Left ventricle myocardium inferior (tissue), 1 donor: ENCODE measurements around the gene WDR27. TPM values are rescaled to one million over a fixed set of nuclear protein-coding genes. Genes with fewer than 3 reads are reported as not detected.
A peak's percentile ranks its signal among the peaks of the same experiment; 100 is the strongest.
"Not testable (repeated sequence)": the region's sequence is repeated elsewhere in the genome, so short reads cannot be mapped to it uniquely, and the experiment has no call there.

Experiments
- DNase-seq: peaks from one replicate; pipeline ENCODE4 v3.0.0-alpha.2; 2020
- H3K27ac ChIP-seq: fragments of 200-600 bp; replicated peaks from 2 replicates; pipeline ENCODE4 v1.8.0; 2021
- H3K27me3 ChIP-seq: fragments of 200-600 bp; 2 replicates; pipeline ENCODE4 v1.8.0; 2021; ENCODE audit warnings: low read depth
- H3K36me3 ChIP-seq: fragments of 200-600 bp; 2 replicates; pipeline ENCODE4 v1.8.0; 2021
- H3K4me1 ChIP-seq: fragments of 200-600 bp; 2 replicates; pipeline ENCODE4 v1.8.0; 2021
- H3K4me3 ChIP-seq: fragments of 200-600 bp; 2 replicates; pipeline ENCODE4 v1.8.0; 2021; ENCODE audit warnings: mild to moderate bottlenecking, moderate library complexity
- H3K9me3 ChIP-seq: fragments of 200-600 bp; replicated peaks from 2 replicates; pipeline ENCODE4 v1.8.0; 2021
- intact Hi-C: fragments of 100-400 bp; cut with micrococcal nuclease; formaldehyde crosslinking; loops from one replicate; pipeline ENCODE4 v1.11.0; 2022
- total RNA-seq: library from RNA; stranded (reverse); fragmentation: NEBNext Ultra II Directional; extraction: Animal tissue kit (Norgen Biotek cat#: 25700); gene quantifications from one replicate; pipeline ENCODE4 v1.2.1, GENCODE V29; 2021
- TF ChIP-seq, protein P1 (sequence below): fragments of 200-600 bp; IDR thresholded peaks from 2 replicates; pipeline ENCODE4 v1.8.0; 2021; ENCODE audit warnings: antibody characterized with exemption, mild to moderate bottlenecking, borderline replicate concordance
- donor health status: DM: no; HTN: yes; CAD: no; lungs with severe emphysema.

WDR27 gene
- total RNA-seq, 1 donor from 2014 or later, result 9.1 TPM

DNA sequence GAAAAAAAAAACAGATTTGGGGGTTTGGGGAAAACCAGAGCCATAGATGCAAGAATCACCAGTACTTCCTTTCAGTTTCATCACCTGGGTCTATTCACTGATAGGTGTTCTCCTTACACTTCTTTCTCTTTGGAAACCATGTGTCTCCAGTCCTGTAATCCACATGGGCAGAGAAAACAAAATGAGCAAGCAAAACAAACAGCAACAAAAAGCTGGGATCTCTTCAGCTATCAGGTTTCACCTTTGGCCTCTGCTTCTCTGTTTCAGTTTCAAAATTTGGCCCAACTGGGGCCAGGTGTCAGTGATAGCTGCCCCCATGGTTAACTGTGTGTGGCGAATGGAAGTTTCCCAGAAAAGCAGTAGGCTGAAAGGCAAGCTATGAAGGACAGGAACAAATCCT is 228.2 kb downstream of the WDR27 start:
- Histone ChIP-seq H3K9me3 (peaks cover 67% of the 10 kb centered on the region), H3K36me3 (no peaks in the 10 kb centered on the region), H3K27ac (peak overlapping the region; percentile 9), H3K4me1 (peaks cover 12% of the 10 kb centered on the region), H3K4me3 (no peak overlapping the region), H3K27me3 (no peaks in the 10 kb centered on the region)
- intact Hi-C loops, result no loop called here
- TF ChIP-seq, protein P1, sequence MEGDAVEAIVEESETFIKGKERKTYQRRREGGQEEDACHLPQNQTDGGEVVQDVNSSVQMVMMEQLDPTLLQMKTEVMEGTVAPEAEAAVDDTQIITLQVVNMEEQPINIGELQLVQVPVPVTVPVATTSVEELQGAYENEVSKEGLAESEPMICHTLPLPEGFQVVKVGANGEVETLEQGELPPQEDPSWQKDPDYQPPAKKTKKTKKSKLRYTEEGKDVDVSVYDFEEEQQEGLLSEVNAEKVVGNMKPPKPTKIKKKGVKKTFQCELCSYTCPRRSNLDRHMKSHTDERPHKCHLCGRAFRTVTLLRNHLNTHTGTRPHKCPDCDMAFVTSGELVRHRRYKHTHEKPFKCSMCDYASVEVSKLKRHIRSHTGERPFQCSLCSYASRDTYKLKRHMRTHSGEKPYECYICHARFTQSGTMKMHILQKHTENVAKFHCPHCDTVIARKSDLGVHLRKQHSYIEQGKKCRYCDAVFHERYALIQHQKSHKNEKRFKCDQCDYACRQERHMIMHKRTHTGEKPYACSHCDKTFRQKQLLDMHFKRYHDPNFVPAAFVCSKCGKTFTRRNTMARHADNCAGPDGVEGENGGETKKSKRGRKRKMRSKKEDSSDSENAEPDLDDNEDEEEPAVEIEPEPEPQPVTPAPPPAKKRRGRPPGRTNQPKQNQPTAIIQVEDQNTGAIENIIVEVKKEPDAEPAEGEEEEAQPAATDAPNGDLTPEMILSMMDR, result no peak
- DNase-seq, result no peak

- DNase-seq, result no peak
- H3K27ac ChIP-seq, result peak overlapping the region; percentile 9
- H3K27me3 ChIP-seq, result no peaks in the 10 kb centered on the region
- H3K36me3 ChIP-seq, result no peaks in the 10 kb centered on the region
- TF ChIP-seq, protein P1, result no peak
- intact Hi-C loops, result no loop called here
- H3K4me3 ChIP-seq, result no peak overlapping the region
- peaks cover 12% of the 10 kb centered on the region for H3K4me1 ChIP-seq
- H3K9me3 ChIP-seq, result peaks cover 75% of the 10 kb centered on the region
Observed at GRCh38 chr6:169472786-169473416, 228.9 kb downstream of the WDR27 start.

DNA sequence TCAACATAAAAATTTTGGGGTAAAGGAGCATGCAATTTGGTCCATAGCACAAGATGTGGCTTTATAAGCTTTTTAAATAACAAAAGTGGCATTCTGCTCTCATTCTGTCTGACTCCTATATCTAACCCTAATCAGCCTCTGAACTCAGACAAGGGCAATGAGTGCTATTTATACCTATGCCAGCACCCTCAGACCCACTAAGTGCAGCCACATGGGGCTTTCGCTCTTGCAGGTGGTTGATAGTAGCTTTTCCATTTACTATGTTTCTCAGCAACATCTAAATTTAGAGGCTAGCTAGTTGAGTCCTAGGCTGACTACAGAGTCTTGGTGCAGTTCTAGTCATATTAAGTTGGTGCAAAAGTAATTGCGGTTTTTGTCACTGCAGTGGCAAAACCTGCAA is 231.0 kb downstream of the WDR27 start:
- no peak for DNase-seq
- H3K27me3 ChIP-seq, result no peaks in the 10 kb centered on the region
- no peak overlapping the region for H3K4me3 ChIP-seq
- peaks cover 72% of the 10 kb centered on the region for H3K9me3 ChIP-seq
- intact Hi-C loops, result no loop called here
- peaks cover 12% of the 10 kb centered on the region for H3K4me1 ChIP-seq
- no peaks in the 10 kb centered on the region for H3K36me3 ChIP-seq
- H3K27ac ChIP-seq, result no peak overlapping the region
- TF ChIP-seq, protein P1, result no peak

GRCh38 chr6:169469028-169469427 is 232.8 kb downstream of the WDR27 start:
- peaks cover 12% of the 10 kb centered on the region for H3K4me1 ChIP-seq
- no peaks in the 10 kb centered on the region for H3K27me3 ChIP-seq
- no peak for DNase-seq
- H3K4me3 ChIP-seq, result no peak overlapping the region
- TF ChIP-seq, protein P1, result no peak
- peaks cover 55% of the 10 kb centered on the region for H3K9me3 ChIP-seq
- H3K36me3 ChIP-seq, result no peaks in the 10 kb centered on the region
- intact Hi-C loops, result no loop called here
- H3K27ac ChIP-seq, result no peak overlapping the region

- H3K36me3 ChIP-seq, H3K27me3 ChIP-seq, intact Hi-C loops, H3K4me3 ChIP-seq, H3K27ac ChIP-seq, DNase-seq, H3K4me1 ChIP-seq: not testable (repeated sequence)
- peaks cover 48% of the 10 kb centered on the region for H3K9me3 ChIP-seq
Observed at GRCh38 chr6:169467755-169468154, 234.1 kb downstream of the WDR27 start.

GRCh38 chr6:169466256-169466655 is 235.6 kb downstream of the WDR27 start:
- DNase-seq, H3K27me3 ChIP-seq, H3K4me1 ChIP-seq, H3K4me3 ChIP-seq, H3K36me3 ChIP-seq, intact Hi-C loops, H3K27ac ChIP-seq: not testable (repeated sequence)
- H3K9me3 ChIP-seq, result peaks cover 43% of the 10 kb centered on the region

DNA sequence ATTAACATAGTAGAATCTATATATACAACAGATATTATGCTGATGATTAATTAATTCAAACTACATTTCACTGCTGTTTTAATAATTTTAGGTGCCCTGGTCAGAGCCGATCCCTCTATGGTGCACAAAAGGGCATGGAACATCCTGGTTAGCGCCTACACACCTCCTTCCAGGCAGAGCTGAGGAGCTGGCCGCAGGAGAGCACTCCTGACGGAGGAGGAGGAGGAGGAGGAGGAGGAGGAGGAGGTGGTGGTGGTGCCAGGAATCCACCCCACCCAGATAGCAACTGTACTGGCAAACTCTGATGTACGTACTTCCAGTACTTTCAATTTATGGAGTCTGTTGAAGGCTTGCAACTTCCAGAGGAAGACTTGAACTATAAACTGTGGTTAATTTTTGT is 244.1 kb downstream of the WDR27 start:
- intact Hi-C loops, result no loop called here

More for the DNA sequence above, 244.1 kb downstream of the WDR27 start:
- Histone ChIP-seq H3K4me1 (no peaks in the 10 kb centered on the region), H3K27ac (no peak overlapping the region), H3K9me3 (peaks cover 29% of the 10 kb centered on the region), H3K4me3 (no peak overlapping the region), H3K27me3 (no peaks in the 10 kb centered on the region), H3K36me3 (no peaks in the 10 kb centered on the region)
- TF ChIP-seq, protein P1, result no peak
- no peak for DNase-seq
